GM21447 (cell line): Measurements from ENCODE around the gene MAD1L1.

Source experiments
- ATAC-seq: cut with Tn5 transposase; IDR thresholded peaks from one replicate; pipeline ENCODE4 v1.9.1; 2021; ENCODE audit not compliant: unreplicated experiment

The MAD1L1 gene

GRCh38 chr7:1946773-1947450 lies 285.8 kb downstream of the MAD1L1 start:
- no peak for ATAC-seq

GRCh38 chr7:1946025-1946772 lies 286.5 kb downstream of the MAD1L1 start:
- ATAC-seq = no peak

- no peak for ATAC-seq
Measured at GRCh38 chr7:1945558-1945957, 287.2 kb downstream of the MAD1L1 start.

GRCh38 chr7:1944619-1945210 lies 288.0 kb downstream of the MAD1L1 start:
- ATAC-seq = no peak

- ATAC-seq = no peak
Measured at GRCh38 chr7:1943933-1944618, 288.7 kb downstream of the MAD1L1 start.

- no peak for ATAC-seq
Measured at GRCh38 chr7:1943326-1943725, 289.4 kb downstream of the MAD1L1 start.

- ATAC-seq = no peak
Measured at GRCh38 chr7:1942941-1943289, 289.8 kb downstream of the MAD1L1 start.

- no peak for ATAC-seq
Measured at GRCh38 chr7:1942243-1942940, 290.4 kb downstream of the MAD1L1 start.

GRCh38 chr7:1941464-1942242 lies 291.1 kb downstream of the MAD1L1 start:
- ATAC-seq = no peak

- ATAC-seq = no peak
Measured at GRCh38 chr7:1940863-1941262, 291.9 kb downstream of the MAD1L1 start.

- ATAC-seq = peak; percentile 90
Measured at GRCh38 chr7:1940402-1940786, 292.4 kb downstream of the MAD1L1 start.

- peak; percentile 32 for ATAC-seq
Measured at GRCh38 chr7:1939434-1940401, 293.0 kb downstream of the MAD1L1 start.

- ATAC-seq = no peak
Measured at GRCh38 chr7:1938788-1939433, 293.8 kb downstream of the MAD1L1 start.

- no peak for ATAC-seq
Measured at GRCh38 chr7:1937252-1937605, 295.5 kb downstream of the MAD1L1 start.

GRCh38 chr7:1936531-1937251 lies 296.1 kb downstream of the MAD1L1 start:
- no peak for ATAC-seq

GRCh38 chr7:1936006-1936310 lies 296.8 kb downstream of the MAD1L1 start:
- ATAC-seq = no peak

GRCh38 chr7:1935176-1936005 lies 297.4 kb downstream of the MAD1L1 start:
- no peak for ATAC-seq
